ENCODE measurements around the gene NGEF.
"Not testable (repeated sequence)": the region's sequence is repeated elsewhere in the genome, so short reads cannot be mapped to it uniquely, and the experiment has no call there.

NGEF gene

DNA sequence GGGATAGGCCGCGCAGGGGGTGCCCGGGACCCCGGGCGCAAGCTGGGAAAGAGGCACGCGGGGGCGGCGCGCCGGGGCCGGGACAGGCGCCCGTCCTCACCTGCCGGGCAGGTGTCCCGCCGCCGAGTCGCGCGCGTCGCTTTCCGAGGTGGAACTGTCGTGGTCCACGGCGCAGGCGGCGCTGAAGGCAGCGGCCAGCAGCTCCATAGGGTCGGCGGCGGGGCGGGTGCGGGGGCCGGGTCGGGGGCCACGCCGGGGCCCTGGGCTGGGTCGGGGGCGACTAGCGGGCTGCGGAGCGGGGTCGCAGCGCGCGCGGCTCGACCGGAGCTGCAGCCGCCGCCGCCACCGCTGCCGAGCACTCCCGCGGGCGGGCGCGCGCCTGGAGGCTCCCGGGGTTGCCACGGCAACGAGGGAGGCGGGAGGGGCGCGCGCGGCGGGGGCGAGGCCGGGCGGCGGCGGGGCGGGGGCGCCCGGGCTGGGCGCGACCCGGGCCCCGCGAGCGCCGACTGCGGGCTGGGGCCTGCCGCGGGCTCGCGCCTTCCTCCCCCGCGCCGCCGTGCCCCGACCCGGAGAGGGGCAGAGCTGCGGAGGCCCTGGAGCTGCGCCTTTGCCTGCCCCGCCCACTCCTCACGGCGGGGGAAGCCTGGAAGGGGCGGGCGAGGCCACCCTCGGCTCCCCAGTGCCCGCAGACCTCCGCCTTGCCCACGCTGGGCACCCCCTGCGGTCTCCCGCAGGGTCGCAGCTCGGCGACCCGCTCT, 85.1 kb downstream of the NGEF start:
- no peak for DNase-seq (ENCODE audit: low read depth)

DNA sequence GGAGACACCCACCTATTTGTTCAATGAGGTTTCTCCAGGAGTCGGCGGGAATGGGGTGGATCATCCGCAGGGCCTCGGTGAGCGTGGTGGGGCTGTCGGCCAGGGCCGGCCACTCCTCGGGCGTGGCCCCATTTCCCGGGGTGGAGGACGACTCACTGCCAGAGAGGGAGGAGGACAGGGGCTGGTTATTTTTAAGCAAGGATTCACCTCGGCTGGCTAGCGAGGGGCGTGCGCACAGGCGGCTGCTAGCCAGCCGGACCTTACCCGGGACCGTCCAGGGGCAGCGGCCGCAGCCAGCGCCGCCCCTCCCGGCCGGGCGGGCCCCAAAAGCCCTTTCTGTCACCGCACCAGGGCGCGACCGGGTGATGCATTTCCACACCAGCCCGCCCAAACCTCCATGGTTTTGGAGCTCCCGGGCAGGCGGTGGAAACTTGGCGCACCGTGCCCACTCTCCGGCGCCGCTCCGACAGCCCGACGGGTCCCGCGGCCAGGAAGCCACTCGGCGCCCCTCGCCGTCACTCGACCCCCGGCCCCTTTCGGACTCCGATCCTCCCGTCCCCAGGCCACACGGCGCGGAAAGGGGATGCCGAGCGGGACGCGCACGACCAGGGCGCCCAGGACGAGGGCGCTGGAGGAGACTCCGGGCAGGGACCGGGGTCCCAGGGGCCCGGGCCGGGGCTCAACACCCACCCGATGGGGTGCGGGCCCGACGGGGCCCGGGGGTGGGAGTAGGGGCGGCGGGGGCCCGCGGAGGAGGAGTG, 85.8 kb downstream of the NGEF start:
- no peak for DNase-seq (ENCODE audit: low read depth)

DNA sequence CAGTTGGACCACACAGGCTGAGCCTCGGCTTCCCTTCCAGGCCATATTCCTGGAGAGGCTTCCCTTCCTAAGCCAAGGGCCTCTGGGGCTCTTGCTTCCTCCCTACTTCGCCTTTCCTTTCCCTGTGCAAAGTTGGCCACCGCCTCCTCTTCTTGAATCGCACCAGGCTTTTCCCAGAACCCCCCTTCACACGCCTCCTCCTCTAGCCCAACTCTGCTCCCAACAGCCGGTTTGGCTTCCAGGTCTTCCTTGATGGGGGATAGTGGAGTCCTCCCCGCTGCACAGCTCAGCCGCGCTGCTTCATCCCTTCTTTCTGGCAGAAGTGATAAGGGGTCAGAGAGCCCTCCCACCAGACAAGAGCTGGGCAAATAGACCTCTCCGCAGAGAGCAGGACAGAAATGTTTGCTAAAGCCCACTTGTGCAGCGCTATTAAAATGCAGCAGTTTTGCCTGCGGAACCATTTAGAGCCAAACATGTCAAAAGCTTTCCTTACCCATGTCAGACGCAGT, 86.6 kb downstream of the NGEF start:
- no peak for DNase-seq (ENCODE audit: low read depth)

DNA sequence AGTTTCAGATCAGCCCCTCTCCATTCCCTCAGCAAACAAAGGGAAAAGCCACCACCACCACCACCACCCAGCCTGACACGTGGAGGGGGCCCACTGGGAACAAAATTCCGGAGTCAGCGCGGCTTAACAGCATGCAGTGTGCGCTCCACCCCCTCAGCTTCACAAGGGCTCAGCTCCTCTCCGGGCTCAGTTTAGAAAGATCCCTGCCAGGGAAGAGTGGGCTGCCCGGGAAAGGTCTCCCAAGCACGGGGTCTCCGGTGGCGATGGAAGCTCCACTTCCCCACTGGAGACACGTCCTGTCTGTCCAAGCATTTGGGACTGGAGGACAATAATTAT, 87.3 kb downstream of the NGEF start:
- DNase-seq (ENCODE audit: low read depth): no peak

DNA sequence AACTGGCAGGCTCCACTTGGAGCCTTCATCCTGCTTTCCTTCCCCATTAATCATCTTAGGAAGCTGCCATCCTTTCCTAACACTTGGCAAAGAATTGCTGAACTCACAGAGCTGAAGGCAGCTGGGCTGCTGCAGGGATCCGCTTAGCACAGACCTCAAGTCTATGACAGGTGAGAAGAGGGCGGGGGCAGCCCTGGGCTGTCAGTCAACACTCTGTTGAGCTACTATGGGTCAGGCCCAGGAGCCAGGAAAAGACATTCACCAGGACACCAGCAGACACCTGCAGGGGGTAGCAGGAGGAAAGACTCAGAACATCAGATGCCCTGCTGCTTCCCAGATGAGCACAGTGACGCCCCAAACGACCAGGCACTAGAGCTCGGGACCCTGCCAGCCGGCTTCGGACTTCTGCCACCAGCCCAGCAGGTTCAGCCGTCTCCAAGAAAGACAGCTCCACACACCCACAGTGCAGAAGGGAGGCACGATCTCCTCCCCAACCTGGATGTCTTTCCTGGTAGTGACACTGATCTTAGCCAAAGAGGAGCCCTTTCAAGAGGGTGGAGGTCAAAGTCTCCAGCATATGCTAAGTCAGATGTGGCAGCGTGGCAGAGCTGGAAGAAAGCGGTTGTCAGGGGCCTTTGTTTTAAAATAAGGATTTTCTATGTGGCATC, 87.8 kb downstream of the NGEF start:
- DNase-seq (ENCODE audit: low read depth): no peak

DNA sequence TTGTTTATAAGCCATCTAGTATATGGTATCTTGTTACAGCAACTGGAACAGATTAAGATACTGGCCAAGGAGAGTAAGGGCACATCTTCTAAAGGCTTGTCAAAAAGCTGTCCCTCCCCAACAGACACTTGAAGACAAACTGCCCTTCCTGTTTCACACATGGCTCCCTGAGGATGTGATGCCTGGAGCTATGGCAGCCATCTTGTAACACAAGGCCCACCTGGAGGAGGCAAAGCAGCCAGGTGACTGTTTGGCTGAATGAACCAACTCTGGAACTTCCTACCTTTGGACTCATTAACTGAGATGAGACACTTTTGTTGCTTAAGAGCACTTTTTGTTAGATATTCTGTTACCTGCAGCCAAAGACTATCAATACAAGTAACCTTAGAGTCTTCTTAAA, 88.6 kb downstream of the NGEF start:
- no peak for DNase-seq (ENCODE audit: low read depth)

DNA sequence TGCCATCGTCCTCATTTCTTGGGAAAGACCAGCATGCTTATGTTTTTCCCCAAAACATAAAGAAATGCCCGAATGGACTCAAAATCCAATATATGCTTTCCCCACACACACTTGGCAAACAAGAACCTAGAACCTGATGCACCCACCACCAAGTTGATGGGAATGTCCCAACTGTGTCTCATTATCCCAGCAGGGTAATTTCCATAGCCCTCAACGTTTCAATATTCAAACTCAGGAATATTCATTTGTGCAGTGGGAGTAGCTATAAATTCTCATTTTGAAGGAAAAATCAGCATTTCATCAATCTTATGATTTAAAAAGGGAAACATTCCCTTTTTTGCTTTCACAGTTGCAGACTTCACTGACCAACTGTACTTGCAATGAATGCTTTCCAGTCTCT, 92.3 kb downstream of the NGEF start:
- no peak for DNase-seq (ENCODE audit: low read depth)

DNA sequence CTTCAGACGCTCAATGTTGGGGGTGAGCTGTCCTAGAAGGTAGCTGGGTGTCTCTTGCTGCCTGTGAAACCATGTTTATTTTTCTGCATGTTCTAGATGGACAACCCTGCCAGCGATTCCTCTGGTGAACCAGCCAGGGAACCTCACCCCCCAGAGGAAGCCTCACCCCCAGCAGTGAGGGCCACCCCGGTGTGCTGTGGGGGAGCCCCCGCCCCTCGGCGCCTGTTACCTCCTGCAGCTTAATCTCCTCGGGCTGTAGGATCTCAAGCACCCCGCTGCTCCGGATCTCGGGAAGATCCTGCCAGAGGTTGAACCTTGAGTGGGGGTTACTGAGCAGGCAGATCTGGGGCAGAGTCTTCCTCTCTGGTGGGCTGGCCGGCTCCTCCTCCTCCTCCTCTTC, 93.0 kb downstream of the NGEF start:
- DNase-seq (ENCODE audit: low read depth): no peak

DNA sequence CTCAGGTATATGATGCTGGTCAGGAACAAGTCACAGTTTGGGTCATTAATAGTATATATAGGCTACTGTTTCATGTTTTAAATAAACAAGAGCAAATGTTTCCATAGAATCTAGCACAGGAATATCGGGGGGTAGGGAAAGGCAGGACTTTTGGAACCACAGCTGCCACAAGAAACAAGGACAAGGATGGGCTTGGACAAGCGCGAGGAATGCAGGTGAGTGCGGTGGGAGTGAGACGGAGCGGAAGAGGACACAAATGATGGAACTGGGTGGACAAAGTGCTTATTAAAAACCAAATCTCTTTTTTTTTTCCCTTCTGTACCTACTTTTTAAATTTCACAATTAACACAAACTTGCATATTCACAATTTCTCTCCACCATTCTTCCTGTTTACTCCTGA, 93.9 kb downstream of the NGEF start:
- no peak for DNase-seq (ENCODE audit: low read depth)

DNA sequence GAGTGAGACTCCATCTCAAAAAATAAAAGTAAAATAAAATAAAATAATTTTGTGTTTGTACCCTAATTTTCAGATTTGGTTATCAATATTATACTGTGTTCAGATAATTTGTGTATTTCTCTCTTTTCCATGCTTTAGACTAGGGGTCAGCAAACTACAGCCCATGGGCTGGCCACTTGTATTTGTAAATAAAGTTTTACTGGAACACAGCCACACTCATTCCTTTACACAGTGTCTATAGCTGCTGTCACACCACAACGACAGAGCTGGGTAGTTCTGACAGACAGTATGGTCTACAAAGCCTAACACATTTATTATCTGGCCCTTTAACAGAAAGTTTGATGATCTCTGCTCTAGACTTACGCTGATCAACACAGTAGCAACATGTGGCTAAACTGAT, 99.2 kb downstream of the NGEF start:
- DNase-seq (ENCODE audit: low read depth): no peak

DNA sequence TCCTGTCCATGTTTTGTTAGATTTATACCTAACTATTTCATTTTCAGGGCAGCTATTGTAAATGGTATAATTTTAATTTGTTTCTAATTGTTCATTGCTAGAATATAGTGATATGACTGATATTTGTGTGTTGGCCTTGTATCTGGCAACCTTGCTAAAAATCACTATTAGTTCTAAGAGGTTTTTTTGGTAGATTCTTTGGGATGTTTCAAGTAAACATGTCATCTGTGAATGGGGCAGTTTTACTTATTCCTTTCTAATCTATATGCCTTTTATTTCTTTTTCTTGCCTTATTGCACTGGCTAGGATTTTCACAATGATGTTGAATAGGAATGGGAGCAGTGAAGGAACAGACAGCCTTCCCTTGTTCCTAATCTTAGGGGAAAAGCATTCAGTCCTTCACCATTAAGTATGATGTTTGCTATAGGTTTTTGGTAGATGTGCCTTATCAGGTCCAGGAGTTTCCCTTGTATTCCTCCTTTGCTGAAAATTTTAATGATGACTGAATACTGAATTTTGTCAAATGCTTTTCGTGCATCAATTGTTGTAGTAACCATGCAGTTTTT, 101.3 kb downstream of the NGEF start:
- no peak for DNase-seq (ENCODE audit: low read depth)

DNA sequence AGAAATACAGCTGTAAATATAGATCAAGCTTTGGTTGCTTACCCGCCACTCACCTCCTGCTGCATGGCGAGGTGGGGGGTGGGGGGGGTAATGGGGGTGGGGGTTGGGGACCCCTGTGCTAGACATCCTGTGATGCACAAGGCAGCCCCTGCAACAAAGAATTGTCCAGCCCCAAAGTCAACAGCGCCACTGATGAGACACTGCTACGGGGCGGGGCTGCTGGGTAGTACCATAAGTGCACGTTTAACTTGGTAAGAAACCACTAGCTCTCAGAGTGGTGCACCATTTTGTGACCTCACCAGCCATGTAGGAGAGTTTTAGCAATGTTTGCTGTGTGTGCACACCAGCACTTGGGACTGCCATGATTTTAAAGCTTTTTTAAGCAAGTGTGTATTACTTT, 102.7 kb downstream of the NGEF start:
- DNase-seq (ENCODE audit: low read depth): no peak

DNA sequence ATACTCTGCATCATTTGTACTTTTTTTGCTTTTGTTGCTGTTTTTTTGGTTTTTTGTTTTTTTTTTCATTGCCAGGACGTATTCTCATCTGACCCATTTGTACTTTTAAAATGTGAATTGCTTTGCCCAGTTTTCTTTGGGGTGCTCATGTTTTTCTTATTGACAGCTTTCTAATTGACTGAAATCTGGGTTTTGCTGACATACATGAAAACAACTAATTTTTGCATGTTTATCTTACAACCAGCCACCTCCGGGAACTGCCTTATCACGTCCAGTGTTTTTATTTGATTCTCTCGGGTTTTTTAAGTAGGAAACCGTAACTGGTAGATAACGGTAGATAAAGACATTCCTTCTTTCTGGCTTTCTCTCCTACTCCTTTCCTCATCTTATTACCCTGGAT, 104.4 kb downstream of the NGEF start:
- no peak for DNase-seq (ENCODE audit: low read depth)

DNA sequence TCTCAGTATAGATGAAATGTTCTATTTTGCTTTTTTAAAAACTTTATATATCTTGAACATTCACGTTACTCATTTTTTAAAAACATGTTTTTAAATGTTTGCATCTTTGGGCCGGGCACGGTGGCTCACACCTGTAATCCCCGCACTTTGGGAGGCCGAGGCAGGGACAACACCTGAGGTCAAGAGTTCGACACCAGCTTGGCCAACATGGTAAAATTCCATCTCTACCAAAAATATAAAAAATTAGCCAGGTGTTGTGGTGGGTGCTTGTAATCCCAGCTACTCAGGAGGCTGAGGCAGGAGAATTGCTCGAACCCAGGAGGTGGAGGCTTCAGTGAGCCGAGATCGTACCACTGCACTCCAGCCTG, 105.4 kb downstream of the NGEF start:
- not testable (repeated sequence) for DNase-seq (ENCODE audit: low read depth)

DNA sequence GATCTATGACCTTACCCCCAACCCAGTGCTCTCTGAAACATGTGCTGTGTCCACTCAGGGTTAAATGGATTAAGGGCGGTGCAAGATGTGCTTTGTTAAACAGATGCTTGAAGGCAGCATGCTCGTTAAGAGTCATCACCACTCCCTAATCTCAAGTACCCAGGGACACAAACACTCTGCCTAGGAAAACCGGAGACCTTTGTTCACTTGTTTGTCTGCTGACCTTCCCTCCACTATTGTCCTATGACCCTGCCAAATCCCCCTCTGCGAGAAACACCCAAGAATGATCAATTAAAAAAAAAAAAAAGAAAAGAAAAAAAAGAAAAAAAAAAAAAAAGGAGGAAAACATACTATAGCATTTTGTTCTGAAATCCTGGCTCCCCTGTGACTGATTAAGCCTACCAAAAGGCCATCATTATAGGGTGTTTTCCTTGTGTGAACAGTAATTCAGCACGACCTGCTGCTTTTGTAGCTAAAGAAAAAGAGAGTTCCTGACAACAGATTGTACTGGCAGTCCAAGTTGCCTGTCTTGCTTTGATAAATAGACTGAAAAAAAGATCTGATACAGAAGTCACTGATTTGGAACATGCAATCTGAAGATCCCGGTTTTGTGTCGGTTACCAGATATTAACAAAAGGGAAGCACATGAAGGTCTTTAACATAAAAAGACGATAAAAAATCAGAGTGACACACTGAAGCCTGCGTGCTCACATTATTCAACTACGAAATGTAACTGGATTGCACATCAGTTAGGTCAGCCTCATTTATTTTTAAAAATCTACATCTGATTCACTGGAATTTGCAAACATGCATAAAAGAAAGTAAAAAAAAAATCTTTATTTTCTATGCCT, 106.0 kb downstream of the NGEF start:
- DNase-seq (ENCODE audit: low read depth): not testable (repeated sequence)

DNA sequence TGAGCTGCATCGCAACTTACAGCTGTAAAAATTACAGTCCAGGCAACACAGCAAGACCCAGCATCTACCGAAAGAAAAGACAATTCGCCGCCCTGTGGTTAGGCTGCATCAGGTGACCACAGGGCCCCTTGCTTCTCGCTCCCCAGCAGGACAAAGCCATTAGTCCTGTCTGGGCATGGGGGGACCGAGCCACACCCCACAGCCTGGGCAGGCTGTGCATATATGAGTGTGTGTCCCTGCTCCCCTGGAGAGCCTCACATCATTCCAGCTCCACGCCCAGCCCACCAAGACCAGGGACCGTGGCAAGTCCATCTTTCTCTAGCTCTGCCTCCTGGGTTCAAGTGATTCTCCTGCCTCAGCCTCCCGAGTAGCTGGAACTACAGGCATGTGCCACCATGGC, 109.1 kb downstream of the NGEF start:
- no peak for DNase-seq (ENCODE audit: low read depth)

DNA sequence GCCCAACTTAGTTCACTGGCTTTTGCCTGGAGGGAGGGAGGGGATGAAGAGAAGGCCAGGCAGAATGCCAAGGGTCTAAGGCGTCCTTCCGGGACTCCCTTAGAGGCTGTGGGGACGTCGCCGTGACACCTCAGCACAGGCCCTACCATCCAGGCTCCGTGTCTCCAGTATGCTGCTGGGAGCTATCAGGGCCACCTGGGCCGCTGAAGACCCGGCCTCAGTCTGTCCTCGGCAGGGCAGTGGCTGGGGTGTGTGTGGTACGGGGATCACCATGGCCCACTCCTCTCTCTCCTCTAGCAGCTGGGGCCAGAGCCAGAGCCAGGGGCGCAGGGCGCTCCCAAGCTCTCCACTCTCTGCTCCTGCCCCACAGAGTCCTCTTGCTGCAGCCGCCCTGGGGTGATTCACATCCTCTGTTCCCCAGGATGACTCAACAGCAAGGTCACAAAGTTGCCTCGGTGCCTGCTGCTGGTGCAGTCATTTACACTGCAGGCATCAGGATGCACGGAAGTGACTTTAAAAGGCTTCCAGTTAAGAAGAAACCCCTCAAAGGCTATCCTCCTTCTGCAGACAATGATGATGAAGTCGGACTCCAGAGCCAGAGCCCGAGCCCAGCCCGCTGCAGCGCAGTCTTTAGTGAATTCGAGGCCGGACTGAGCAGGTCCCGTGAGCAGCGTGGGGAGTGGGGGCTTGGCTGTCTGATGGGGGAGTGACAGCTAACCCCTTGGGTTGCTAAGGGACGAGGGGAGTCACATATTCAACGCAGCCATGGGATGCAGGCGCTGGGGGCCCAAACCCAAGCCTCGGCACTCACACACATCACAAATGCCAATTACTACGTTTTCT, 111.1 kb downstream of the NGEF start:
- no peak for DNase-seq (ENCODE audit: low read depth)

DNA sequence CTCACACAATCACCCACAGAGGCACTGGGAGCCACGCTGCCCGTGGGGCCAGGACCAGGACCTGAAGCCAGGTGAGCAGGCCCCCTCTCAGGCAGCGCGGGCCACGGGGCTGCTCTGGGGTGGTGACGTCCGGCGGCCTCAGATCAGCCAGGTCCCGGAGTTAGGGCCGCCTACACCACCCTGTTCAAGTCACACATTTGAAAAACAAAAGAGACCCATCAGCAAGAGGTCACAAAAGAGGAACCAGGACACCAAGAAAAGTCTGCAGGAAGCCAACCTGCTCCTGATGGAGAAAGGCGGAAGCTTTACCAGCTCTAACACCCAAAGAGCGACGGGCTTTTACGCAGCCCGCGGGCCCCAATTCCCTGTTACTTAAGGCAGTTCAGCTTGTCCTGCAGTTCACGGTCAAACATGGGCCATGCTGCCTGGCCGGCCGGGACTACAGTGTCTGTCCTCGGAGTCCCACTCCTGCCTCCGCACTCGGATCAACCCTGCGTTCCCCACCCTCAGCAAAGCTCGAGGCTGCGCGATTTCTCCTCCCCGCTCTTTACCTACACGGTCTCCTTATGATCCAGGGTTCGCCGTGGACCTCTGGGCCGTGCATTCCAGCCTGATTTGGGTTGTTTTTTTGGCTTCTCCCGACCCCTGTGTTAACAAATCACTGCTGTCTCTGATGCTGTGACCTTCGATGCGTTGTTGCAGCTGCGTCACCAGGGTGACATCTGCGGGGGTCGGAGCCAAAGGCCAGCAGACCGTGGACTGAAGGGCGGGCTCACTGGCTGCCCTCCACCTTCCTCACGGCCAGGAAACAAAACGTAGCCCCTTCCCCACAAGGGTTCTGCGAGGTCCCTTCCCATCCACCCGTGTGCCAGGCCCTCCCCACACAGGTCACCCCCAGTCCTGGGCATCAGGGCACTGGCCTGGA, 112.0 kb downstream of the NGEF start:
- DNase-seq (ENCODE audit: low read depth): no peak

DNA sequence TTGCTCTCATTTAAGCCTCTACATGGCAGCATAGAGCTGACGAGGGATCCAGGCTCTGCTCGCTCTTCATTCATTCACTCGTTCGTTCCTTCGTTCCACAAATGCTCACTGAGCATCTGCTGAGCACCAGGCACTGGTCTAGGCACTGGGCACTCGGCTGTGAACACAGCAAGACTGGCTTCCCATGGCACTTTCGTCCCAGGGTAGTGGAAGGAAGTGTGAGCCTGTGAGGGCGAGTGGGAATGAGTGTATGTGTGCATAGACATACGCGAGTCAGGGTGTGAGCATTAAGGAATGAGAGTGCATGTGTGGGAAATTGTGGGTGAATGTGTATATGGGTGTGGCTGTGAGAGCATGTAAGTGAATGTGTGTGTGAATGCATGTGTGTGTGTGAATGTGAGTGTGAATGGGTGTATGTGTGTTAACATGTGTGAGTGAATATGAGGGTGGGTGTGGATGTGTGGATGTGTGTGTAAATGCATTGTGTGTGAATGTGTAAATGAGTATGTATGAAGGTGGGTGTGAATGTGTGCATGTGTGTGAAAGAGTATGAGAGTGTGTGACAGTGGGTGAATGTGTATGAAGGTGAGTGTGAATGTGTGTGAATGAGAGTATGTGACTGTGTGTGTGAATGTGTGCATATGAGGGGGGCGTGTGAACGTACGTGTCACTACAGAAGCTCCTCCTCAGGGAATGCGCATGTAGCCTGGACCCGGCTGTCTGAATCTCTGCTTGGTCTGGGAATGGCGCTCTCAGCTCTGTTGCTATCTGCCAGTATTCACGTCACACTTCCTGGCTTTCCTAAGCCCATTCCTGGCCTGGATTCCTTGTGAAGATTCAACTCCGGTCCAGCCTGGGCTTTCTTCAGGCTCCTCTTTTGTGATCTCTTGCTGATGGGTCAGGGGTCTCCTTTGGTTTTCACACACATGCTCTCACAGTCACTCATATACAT, 114.2 kb downstream of the NGEF start:
- DNase-seq (ENCODE audit: low read depth): no peak
